HEK293 (cell line): ENCODE results near the gene PVALEF.

ENCODE experiments used
- CTCF ChIA-PET: fragments of 350-600 bp; formaldehyde crosslinking; extraction: SDS; loops from one replicate; lab custom pipeline; 2021; ENCODE audit warnings: antibody characterized with exemption; lab: Yijun Ruan, JAX
- POLR2A ChIA-PET: fragments of 300-600 bp; formaldehyde crosslinking; extraction: SDS; loops from one replicate; lab custom pipeline; 2020; ENCODE audit warnings: antibody characterized with exemption, inconsistent platforms; lab: Yijun Ruan, JAX
- H3K27ac ChIP-seq: fragments of 200-500 bp; sonication (Bioruptor generic); 2 replicates; pipeline ENCODE4 v1.5.1; 2014; ENCODE audit warnings: low read depth, low read length, control low read depth, inconsistent platforms; ENCODE audit errors: extremely low read depth
- H3K36me3 ChIP-seq, 2 experiments: fragments of 200-500 bp in 1 of 2; sonication (Bioruptor generic) in 1 of 2; 1 replicate in 1 of 2; 2 replicates in 1 of 2; pipeline ENCODE4 v1.5.1; 2014 to 2017; ENCODE audit warnings: inconsistent platforms in 2 of 2, low read length in 2 of 2; ENCODE audit not compliant: control insufficient read depth in 2 of 2, insufficient read depth in 1 of 2
- H3K4me1 ChIP-seq: fragments of 200-500 bp; sonication (Bioruptor generic); 2 replicates; pipeline ENCODE4 v1.5.1; 2014; ENCODE audit warnings: mild to moderate bottlenecking, low read length, inconsistent platforms; ENCODE audit not compliant: control insufficient read depth, insufficient read depth
- H3K4me3 ChIP-seq: 2 replicates; pipeline ENCODE4 v1.5.1; 2011; ENCODE audit warnings: low read depth, mild to moderate bottlenecking, control low read depth, low read length, moderate library complexity
- H3K9me3 ChIP-seq: fragments of 200-500 bp; sonication (Bioruptor generic); 2 replicates; pipeline ENCODE4 v1.5.1; 2014; ENCODE audit warnings: low read depth, low read length, inconsistent platforms; ENCODE audit not compliant: control insufficient read depth, insufficient read depth
- GLI4 ChIP-seq: fragments of 450-650 bp; formaldehyde crosslinking; IDR thresholded peaks from 2 replicates; pipeline ENCODE4 v1.5.1; 2016; ENCODE audit warnings: missing biosample characterization, missing genetic modification characterization
- KLF1 ChIP-seq: fragments of 450-650 bp; formaldehyde crosslinking; IDR thresholded peaks from 2 replicates; pipeline ENCODE4 v1.5.1; 2016; ENCODE audit warnings: missing biosample characterization, missing genetic modification characterization
- MYNN ChIP-seq: fragments of 450-650 bp; formaldehyde crosslinking; IDR thresholded peaks from 2 replicates; pipeline ENCODE4 v1.5.1; 2016; ENCODE audit warnings: missing biosample characterization, missing genetic modification characterization, borderline replicate concordance
- MZF1 ChIP-seq: fragments of 450-650 bp; formaldehyde crosslinking; IDR thresholded peaks from 2 replicates; pipeline ENCODE4 v1.5.1; 2017; ENCODE audit warnings: missing biosample characterization, missing genetic modification characterization, borderline replicate concordance
- SP2 ChIP-seq: fragments of 450-650 bp; formaldehyde crosslinking; IDR thresholded peaks from 2 replicates; pipeline ENCODE4 v1.5.1; 2016; ENCODE audit warnings: missing biosample characterization, missing genetic modification characterization
- ZFP69B ChIP-seq: fragments of 450-650 bp; formaldehyde crosslinking; IDR thresholded peaks from 2 replicates; pipeline ENCODE4 v1.5.1; 2016; ENCODE audit warnings: missing biosample characterization, missing genetic modification characterization
- ZNF132 ChIP-seq: fragments of 450-650 bp; formaldehyde crosslinking; IDR thresholded peaks from 2 replicates; pipeline ENCODE4 v1.5.1; 2017; ENCODE audit warnings: missing biosample characterization, missing genetic modification characterization, borderline replicate concordance
- ZNF248 ChIP-seq: fragments of 450-650 bp; formaldehyde crosslinking; IDR thresholded peaks from 2 replicates; pipeline ENCODE4 v1.5.1; 2017; ENCODE audit warnings: missing biosample characterization, missing genetic modification characterization
- ZNF473 ChIP-seq: fragments of 450-650 bp; formaldehyde crosslinking; IDR thresholded peaks from 2 replicates; pipeline ENCODE4 v1.5.1; 2017; ENCODE audit warnings: missing biosample characterization, missing genetic modification characterization
- ZNF510 ChIP-seq: fragments of 450-650 bp; formaldehyde crosslinking; IDR thresholded peaks from 2 replicates; pipeline ENCODE4 v1.5.1; 2018; ENCODE audit warnings: mild to moderate bottlenecking, missing genetic modification characterization, missing biosample characterization; ENCODE audit not compliant: insufficient replicate concordance
- ZNF521 ChIP-seq: fragments of 450-650 bp; formaldehyde crosslinking; IDR thresholded peaks from 2 replicates; pipeline ENCODE4 v1.5.1; 2017; ENCODE audit warnings: missing biosample characterization, mild to moderate bottlenecking, missing genetic modification characterization
- TF ChIP-seq, protein P1 (sequence below): fragments of 450-650 bp; IDR thresholded peaks from 2 replicates; pipeline ENCODE4 v1.5.1; 2018; ENCODE audit warnings: missing biosample characterization, mild to moderate bottlenecking, missing genetic modification characterization
- TF ChIP-seq, protein P2 (sequence below): IDR thresholded peaks from 2 replicates; pipeline ENCODE4 v1.6.1; 2011; ENCODE audit warnings: mild to moderate bottlenecking, low read depth, low read length, borderline replicate concordance
- TF ChIP-seq, protein P3 (sequence below): fragments of 450-650 bp; formaldehyde crosslinking; IDR thresholded peaks from 2 replicates; pipeline ENCODE4 v1.5.1; 2016; ENCODE audit warnings: missing biosample characterization, missing genetic modification characterization

The PVALEF gene

DNA sequence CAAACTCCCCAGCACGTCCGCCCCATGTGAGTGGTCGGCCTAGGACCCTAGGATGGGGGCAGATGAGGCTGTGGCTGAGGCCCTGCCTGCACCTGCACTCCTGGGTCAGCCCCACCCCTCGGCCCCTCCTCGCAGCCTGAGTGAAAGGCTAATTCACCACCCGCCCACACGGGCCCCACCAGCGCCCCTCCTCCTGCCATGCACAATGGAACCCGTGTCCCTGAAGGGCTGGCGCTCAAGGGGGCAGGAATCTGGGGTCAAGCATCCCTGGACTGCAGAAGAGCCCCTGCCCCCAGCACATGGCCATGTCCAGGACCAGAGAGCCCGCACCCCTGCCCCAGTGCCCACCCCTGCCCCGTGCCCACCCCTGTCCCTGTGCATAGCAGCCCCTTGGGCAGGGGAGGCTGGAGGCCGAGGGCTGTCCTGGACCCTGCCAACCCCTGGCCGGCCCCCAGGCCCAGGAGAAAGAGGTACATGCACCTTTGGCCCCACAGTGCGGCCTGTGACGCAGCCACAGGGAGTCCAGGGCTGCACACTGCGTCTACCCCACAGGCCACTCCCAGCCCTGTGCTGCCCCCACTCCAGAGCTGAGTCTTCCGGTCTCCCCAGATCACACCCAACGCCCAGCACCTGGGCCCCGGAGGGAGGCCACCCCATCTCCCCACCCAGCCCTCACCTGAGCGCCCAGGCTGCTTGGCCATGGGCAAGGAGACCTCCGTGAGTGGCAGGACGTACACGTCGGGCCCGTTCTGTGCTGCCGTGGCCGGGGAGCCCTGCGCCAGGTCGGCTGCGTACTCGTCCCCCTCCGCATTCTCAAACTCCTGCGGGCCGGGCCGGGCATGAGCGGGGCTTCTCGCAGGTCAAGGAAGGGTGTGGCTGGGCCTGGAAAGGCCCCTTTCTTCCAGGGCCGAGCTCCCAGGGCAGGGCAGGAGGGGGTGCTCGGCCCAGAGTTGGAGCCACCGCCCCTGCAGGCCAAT is 34.6 kb upstream of the PVALEF start:
- no peaks in the 10 kb centered on the region for H3K36me3 ChIP-seq
- H3K4me3 ChIP-seq = no peak overlapping the region
- H3K9me3 ChIP-seq = no peaks in the 10 kb centered on the region
- H3K27ac ChIP-seq = no peak overlapping the region
- POLR2A ChIA-PET = interaction anchor here (0.6 kb wide), 1 partner anchor 125 kb away, joined by 8 read pairs; no protein-coding TSS in a partner anchor
- H3K4me1 ChIP-seq = no peaks in the 10 kb centered on the region
- TF ChIP-seq ZFP69B (tag by site-specific recombination) (peak; percentile 58; the same call in 1 of the 2 replicates), ZNF248 (tag by site-specific recombination) (no peak), ZNF132 (tag by site-specific recombination) (no peak), KLF1 (tag by site-specific recombination) (peak; percentile 46; the same call in 1 of the 2 replicates), ZNF473 (no peak), ZNF510 (tag by site-specific recombination) (no peak), SP2 (0 out of 2 replicates have a peak, but pooled peaks have one; percentile 11)
- TF ChIP-seq, protein P1, sequence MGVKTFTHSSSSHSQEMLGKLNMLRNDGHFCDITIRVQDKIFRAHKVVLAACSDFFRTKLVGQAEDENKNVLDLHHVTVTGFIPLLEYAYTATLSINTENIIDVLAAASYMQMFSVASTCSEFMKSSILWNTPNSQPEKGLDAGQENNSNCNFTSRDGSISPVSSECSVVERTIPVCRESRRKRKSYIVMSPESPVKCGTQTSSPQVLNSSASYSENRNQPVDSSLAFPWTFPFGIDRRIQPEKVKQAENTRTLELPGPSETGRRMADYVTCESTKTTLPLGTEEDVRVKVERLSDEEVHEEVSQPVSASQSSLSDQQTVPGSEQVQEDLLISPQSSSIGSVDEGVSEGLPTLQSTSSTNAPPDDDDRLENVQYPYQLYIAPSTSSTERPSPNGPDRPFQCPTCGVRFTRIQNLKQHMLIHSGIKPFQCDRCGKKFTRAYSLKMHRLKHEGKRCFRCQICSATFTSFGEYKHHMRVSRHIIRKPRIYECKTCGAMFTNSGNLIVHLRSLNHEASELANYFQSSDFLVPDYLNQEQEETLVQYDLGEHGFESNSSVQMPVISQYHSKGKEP (tag by site-specific recombination) = no peak
- CTCF ChIA-PET = interaction anchor here (0.5 to 1.6 kb wide), 6 partner anchors 11 to 400 kb away, joined by 3 to 6 read pairs (median 4); no protein-coding TSS in a partner anchor

DNA sequence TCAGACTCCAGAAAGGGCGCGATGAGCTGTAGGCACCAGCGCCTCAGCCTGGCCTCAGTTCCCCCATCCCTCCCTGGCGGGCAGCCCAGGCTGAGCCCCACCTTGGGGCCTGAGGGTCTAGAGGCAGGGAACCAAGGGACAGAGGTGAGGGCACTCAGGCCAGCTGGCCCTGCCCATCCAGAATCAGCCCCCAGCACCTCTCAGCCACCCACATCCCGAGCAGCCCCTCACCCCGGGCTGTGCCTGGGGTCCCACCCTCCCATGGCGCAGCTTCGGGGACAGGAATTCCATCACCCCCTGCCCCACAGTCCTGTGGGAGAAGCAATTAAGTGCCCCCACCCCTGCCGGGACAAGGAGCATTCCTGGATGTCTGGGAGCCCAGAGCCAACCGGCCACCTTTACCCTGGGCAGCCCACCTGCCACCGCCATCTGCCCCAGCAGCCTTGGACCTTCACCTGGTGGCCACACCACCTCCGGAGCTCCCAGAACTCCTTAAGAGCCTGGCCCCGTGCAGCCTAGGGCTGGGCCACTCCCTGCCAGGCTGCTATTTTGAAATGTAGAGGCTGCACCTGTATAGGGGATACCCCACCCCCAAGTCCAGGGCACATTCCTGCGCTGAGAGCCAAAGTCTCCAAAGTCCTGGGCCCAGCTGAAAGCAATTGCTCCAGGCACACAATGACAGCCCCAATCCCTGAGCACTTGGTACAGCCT is 33.7 kb upstream of the PVALEF start:
- ChIA-PET CTCF (interaction anchor here (0.6 to 1.6 kb wide), 2 partner anchors 11 to 43 kb away, joined by 3 to 6 read pairs; no protein-coding TSS in a partner anchor), POLR2A (interaction anchor here (0.6 kb wide), 1 partner anchor 126 kb away, joined by 8 read pairs; no protein-coding TSS in a partner anchor)
- no peaks in the 10 kb centered on the region for H3K36me3 ChIP-seq
- H3K4me1 ChIP-seq = no peaks in the 10 kb centered on the region
- no peak overlapping the region for H3K4me3 ChIP-seq
- no peak for TF ChIP-seq ZNF521 (tag by site-specific recombination)
- peak; percentile 52; the same call in 1 of the 2 replicates for TF ChIP-seq MYNN (tag by site-specific recombination)
- TF ChIP-seq, protein P2, sequence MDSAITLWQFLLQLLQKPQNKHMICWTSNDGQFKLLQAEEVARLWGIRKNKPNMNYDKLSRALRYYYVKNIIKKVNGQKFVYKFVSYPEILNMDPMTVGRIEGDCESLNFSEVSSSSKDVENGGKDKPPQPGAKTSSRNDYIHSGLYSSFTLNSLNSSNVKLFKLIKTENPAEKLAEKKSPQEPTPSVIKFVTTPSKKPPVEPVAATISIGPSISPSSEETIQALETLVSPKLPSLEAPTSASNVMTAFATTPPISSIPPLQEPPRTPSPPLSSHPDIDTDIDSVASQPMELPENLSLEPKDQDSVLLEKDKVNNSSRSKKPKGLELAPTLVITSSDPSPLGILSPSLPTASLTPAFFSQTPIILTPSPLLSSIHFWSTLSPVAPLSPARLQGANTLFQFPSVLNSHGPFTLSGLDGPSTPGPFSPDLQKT = no peak
- no peak for TF ChIP-seq GLI4 (tag by site-specific recombination)
- no peak for TF ChIP-seq MZF1 (tag by site-specific recombination)
- TF ChIP-seq, protein P3, sequence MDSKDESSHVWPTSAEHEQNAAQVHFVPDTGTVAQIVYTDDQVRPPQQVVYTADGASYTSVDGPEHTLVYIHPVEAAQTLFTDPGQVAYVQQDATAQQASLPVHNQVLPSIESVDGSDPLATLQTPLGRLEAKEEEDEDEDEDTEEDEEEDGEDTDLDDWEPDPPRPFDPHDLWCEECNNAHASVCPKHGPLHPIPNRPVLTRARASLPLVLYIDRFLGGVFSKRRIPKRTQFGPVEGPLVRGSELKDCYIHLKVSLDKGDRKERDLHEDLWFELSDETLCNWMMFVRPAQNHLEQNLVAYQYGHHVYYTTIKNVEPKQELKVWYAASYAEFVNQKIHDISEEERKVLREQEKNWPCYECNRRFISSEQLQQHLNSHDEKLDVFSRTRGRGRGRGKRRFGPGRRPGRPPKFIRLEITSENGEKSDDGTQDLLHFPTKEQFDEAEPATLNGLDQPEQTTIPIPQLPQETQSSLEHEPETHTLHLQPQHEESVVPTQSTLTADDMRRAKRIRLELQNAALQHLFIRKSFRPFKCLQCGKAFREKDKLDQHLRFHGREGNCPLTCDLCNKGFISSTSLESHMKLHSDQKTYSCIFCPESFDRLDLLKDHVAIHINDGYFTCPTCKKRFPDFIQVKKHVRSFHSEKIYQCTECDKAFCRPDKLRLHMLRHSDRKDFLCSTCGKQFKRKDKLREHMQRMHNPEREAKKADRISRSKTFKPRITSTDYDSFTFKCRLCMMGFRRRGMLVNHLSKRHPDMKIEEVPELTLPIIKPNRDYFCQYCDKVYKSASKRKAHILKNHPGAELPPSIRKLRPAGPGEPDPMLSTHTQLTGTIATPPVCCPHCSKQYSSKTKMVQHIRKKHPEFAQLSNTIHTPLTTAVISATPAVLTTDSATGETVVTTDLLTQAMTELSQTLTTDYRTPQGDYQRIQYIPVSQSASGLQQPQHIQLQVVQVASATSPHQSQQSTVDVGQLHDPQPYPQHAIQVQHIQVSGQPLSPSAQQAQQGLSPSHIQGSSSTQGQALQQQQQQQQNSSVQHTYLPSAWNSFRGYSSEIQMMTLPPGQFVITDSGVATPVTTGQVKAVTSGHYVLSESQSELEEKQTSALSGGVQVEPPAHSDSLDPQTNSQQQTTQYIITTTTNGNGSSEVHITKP (tag by site-specific recombination) = 0 out of 2 replicates have a peak, but pooled peaks have one; percentile 27
- H3K9me3 ChIP-seq = no peaks in the 10 kb centered on the region
- H3K27ac ChIP-seq = no peak overlapping the region
